Activated CD8-positive, alpha-beta T cell treated with anti-CD3 and anti-CD28 coated beads, Interleukin-2, amount 10 ng/mL, durations not matched to agents 7 days and 5 days (primary cell): ENCODE measurements around the gene SYNGR3. TPM values are rescaled to one million over a fixed set of nuclear protein-coding genes. Genes with fewer than 3 reads are reported as not detected.
A peak's percentile ranks its signal among the peaks of the same experiment; 100 is the strongest.
"Not testable (repeated sequence)": the region's sequence is repeated elsewhere in the genome, so short reads cannot be mapped to it uniquely, and the experiment has no call there.

Experiments used
- ATAC-seq: fragments of 150-1000 bp; cut with Tn5 transposase; one replicate; pipeline ENCODE4 v1.10.0; 2021; ENCODE audit warnings: moderate library complexity
- CTCF ChIA-PET: fragments of 350-600 bp; sonication (Branson Sonifier 250); formaldehyde crosslinking; loops from one replicate; lab custom pipeline; 2021; ENCODE audit warnings: antibody characterized with exemption; lab: Charles Lee
- POLR2A ChIA-PET: fragments of 350-600 bp; sonication (Branson Sonifier 250); formaldehyde crosslinking; loops from one replicate; lab custom pipeline; 2021; ENCODE audit warnings: antibody characterized with exemption; lab: Charles Lee
- DNase-seq: peaks from one replicate; pipeline ENCODE4 v3.0.0-alpha.2; 2020
- H3K27ac Mint-ChIP-seq: one replicate; pipeline ENCODE4 v1.8.0; 2021; ENCODE audit warnings: mild to moderate bottlenecking, mixed read lengths
- H3K27me3 Mint-ChIP-seq: one replicate; pipeline ENCODE4 v1.8.0; 2021; ENCODE audit warnings: low read depth, mixed read lengths
- H3K36me3 Mint-ChIP-seq: one replicate; pipeline ENCODE4 v1.8.0; 2021; ENCODE audit warnings: low read depth, mixed read lengths
- H3K4me1 Mint-ChIP-seq: one replicate; pipeline ENCODE4 v1.8.0; 2021; ENCODE audit warnings: low read depth, mixed read lengths
- H3K4me3 Mint-ChIP-seq: one replicate; pipeline ENCODE4 v1.8.0; 2021; ENCODE audit warnings: mild to moderate bottlenecking, mixed read lengths
- H3K9me3 Mint-ChIP-seq: one replicate; pipeline ENCODE4 v1.8.0; 2022; ENCODE audit warnings: mixed read lengths; ENCODE audit not compliant: insufficient read depth
- total RNA-seq, 2 experiments: library from RNA; stranded (reverse); gene quantifications; one replicate each; pipeline ENCODE4 v1.2.3, GENCODE V29; 2021

Gene SYNGR3
- total RNA-seq, 2 experiments from 2014 or later: 2.6 to 3.4 TPM

DNA sequence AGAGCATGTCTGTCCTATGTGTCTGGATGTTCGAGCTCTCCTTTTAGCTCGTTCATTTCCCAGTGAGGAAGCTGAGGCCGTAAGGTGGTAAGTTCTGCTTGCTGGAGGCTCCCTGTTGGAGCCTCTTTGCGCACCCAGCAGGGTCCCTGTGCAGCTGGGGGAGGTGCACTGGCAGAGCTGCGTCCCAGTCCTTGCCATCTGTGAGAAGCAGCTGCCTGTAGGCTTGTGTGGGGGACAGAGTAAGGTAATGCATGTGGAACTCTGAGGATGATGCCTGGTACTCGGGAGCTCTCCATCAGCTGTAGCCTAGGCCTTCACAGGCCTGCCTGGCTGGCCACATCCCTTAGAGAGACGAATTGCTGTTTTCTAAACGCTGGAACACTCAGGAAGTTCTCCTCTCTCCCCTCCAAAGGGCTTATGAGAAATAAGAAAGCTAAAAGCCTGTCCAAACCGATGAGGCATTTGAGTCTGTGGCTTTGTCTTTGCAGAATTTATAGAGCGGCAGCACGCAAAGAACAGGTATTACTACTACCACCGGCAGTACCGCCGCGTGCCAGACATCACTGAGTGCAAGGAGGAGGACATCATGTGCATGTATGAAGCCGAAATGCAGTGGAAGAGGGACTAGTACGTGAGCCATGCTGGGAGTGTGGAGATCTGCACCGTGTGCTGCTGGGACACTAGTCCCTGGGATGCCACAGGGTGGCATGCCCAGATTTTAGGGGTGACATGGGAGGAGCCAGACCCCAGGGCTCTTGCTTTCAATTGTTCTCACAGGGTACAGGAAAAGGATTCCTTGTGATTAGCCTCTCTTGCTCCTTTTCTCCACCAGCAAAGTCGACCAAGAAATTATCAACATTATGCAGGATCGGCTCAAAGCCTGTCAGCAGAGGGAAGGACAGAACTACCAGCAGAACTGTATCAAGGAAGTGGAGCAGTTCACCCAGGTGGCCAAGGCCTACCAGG is 28.8 kb upstream of the SYNGR3 start:
- Mint-ChIP-seq H3K27me3 (no peaks in the 10 kb centered on the region), H3K27ac (peak overlapping the region; percentile 95), H3K4me1 (peaks cover 50% of the 10 kb centered on the region), H3K9me3 (no peaks in the 10 kb centered on the region), H3K4me3 (peak overlapping the region; percentile 95), H3K36me3 (peaks cover 50% of the 10 kb centered on the region)
- ATAC-seq: no peak
- DNase-seq: peak; percentile 40
- ChIA-PET POLR2A (interaction anchor here (0.6 to 2.5 kb wide), 9 partner anchors 10 to 784 kb away, joined by 3 to 19 read pairs (median 3); partner anchors contain the start of genes MSRB1, TBL3 and TRAF7), CTCF (interaction anchor here (0.9 to 1.5 kb wide), 4 partner anchors 11 to 255 kb away, joined by 3 to 5 read pairs (median 4); partner anchors contain the start of genes MAPK8IP3, MSRB1 and TBL3)

DNA sequence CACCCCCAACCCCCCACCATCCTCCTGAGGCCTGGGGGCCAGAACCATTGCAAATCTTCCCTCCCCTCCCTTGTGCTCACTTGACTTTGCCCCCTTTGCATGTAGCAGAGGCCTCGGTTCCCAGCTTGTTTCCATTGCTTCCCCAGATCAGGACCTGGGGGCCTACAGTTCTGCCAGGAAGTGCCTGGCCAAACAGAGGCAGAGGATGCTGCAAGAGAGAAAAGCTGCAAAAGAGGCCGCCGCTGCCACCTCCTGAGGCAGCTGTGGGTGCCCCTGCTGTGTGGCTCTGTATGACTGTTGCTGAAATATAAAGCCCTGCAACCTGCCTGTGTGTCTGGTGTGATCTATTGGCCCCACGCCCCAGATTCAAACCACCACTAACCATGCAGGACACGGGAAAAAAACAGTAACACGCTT is 28.1 kb upstream of the SYNGR3 start:
- ATAC-seq (no peak), DNase-seq (peak; percentile 35)
- ChIA-PET POLR2A (interaction anchor here (0.6 to 1.3 kb wide), 4 partner anchors 9 to 783 kb away, joined by 3 to 6 read pairs (median 3); partner anchors contain the start of gene TRAF7), CTCF (interaction anchor here (0.9 to 1.3 kb wide), 2 partner anchors 10 to 256 kb away, joined by 3 to 4 read pairs; partner anchors contain the start of genes MAPK8IP3 and TBL3)
- Mint-ChIP-seq H3K36me3 (peaks cover 50% of the 10 kb centered on the region), H3K27ac (peak overlapping the region; percentile 95), H3K4me1 (peaks cover 51% of the 10 kb centered on the region), H3K4me3 (peak overlapping the region; percentile 96), H3K9me3 (no peaks in the 10 kb centered on the region), H3K27me3 (no peaks in the 10 kb centered on the region)

DNA sequence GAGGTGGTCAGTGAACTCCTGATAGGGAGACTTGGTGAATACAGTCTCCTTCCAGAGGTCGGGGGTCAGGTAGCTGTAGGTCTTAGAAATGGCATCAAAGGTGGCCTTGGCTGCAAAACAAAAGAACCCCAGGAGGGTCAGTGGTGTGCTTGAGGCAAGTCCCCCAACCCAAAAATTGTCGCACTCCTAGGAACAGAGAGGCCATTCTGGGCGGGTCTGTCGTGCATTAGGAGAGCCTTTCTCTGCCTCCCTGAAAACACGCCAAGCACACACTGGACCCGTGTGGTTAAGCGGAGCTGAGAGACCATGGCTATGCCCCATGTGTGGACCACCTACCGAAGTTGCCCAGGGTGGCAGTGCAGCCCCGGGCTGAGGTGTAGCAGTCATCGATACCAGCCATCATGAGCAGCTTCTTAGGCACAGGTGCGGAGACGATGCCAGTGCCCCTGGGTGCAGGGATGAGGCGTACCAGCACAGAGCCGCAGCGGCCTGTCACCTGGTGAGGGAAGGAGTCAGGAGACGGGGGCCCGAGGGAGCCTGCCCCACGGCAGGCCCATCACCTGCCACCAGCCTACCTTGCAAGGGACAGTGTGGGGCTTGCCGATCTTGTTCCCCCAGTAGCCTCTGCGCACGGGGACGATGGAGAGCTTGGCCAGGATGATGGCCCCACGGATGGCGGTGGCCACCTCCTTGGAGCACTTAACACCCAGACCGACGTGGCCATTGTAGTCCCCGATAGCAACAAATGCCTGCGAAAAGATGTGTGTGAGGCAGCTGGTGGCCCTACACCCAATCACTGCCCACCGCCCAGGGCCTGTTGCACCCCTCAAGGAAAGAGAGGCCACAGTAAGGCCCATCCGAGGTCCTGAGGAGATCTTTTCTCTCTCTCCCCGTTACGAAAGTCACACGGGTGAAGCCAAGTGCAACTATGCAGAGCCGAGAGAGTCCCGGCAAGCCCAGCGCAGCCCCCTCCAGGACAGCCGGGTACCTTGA is 27.3 kb upstream of the SYNGR3 start:
- not testable (repeated sequence) for H3K27me3 Mint-ChIP-seq, DNase-seq, ATAC-seq, H3K9me3 Mint-ChIP-seq
- H3K4me1 Mint-ChIP-seq: peaks cover 51% of the 10 kb centered on the region
- peak overlapping the region; percentile 96 for H3K4me3 Mint-ChIP-seq
- H3K36me3 Mint-ChIP-seq: peaks cover 50% of the 10 kb centered on the region
- POLR2A ChIA-PET: interaction anchor here (1.1 to 4.3 kb wide), 4 partner anchors 9 to 193 kb away, joined by 3 to 44 read pairs (median 6); partner anchors contain the start of genes SYNGR3, TBL3 and TRAF7
- CTCF ChIA-PET: interaction anchor here (1.3 kb wide), 1 partner anchor 256 kb away, joined by 4 read pairs; the partner anchor contains the start of gene MAPK8IP3
- H3K27ac Mint-ChIP-seq: peak overlapping the region; percentile 95

DNA sequence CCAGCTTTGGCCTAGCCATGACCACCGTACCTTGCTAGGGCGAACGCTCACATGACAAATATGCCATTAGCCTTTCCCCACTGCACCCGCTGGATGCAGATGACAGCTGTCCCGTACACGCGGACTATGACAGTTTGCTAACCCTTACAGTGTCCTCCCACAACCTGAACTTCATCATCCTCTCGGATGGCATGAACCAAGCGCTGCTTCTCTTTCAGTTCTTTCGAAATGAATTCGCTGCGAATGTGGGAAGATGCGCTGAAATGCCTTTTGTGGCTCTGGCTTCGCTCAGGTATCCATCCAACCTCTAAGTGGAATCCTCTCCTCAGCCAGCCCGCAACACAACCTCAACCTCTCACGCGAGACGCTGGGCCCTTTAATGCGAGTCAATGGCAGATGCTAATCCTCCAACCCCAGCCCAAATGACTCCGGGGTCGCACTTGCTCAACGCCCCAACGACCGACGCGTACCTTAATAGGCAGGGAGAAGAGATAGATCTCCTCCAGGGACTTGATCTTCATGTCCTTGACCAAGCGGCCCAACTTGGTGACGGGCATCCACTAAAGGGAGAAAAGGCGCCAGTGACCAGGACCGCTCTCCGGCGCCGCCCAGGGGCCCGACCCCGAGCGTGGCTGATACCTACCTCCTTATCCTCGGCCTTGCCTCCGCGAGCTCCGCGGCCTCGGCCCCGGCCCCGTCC is 25.8 kb upstream of the SYNGR3 start:
- CTCF ChIA-PET: interaction anchor here (0.6 to 1.9 kb wide), 3 partner anchors 20 to 40 kb away, joined by 3 to 6 read pairs (median 4); partner anchors contain the start of genes GFER and MSRB1
- Mint-ChIP-seq H3K4me1 (peaks cover 49% of the 10 kb centered on the region), H3K4me3 (peak overlapping the region; percentile 96), H3K27me3 (no peaks in the 10 kb centered on the region), H3K27ac (peak overlapping the region; percentile 95), H3K9me3 (no peaks in the 10 kb centered on the region), H3K36me3 (peaks cover 50% of the 10 kb centered on the region)
- ATAC-seq (peak; percentile 9), DNase-seq (peak; percentile 59)
- POLR2A ChIA-PET: interaction anchor here (0.6 to 4.3 kb wide), 24 partner anchors 8 to 1375 kb away, joined by 3 to 44 read pairs (median 6); partner anchors contain the start of genes FAHD1, GFER, HAGH and KCTD5

DNA sequence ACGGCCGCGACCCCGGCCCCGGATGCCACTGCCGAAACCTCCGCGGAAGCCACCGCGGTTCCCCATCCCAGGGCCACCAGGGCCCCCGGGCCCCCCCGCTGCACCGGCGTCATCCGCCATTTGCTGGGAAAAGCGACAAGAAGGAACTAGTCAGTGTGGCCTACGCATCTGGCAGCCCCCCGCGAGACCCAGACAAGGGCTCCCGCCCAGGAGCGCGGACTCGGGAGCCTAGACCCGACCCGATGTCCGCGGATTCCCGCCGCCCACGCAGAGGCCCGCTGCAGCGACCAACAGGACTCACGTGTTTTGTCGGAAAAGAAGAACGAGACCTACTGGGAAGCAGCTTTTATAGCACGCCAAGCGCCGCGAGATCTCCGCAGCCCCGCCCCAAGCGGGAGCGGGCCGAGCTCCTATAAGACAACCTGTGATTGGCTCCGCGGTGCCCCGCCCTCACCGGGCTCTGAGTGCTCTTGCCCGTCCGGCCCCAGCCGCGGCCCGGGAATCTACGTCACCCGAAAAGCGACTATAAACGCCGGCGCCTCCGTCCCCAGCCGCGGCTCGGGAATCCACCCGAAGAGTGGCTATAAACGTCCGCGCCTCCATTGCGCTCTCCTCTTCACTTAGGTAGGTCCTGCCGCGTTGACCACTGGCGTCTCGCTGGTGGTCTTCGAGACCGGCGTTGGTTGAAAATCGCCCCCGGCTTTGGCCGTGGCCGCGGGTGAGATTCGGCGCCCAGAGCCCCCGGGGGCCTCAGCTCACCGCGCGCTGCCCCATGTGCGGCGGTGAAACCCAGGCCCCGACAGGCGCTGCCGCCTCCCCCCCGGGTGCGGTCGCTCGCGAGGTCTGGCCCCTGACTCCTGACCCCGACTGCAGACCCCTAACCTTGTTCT is 25.0 kb upstream of the SYNGR3 start, which contains the start of gene RPS2:
Gene RPS2 (minus strand): TSS at position 321 of the 890 bp plus-strand sequence. CDS start 201 bp downstream, at position 120.
- ATAC-seq (peak; percentile 83), DNase-seq (peak; percentile 99)
- H3K4me3 Mint-ChIP-seq: peak within 1 kb of the TSS; percentile 96
- H3K36me3 Mint-ChIP-seq: peaks cover 50% of the 10 kb centered on the region
- peaks cover 47% of the 10 kb centered on the region for H3K4me1 Mint-ChIP-seq
- H3K27me3 Mint-ChIP-seq: no peaks in the 10 kb centered on the region
- POLR2A ChIA-PET: interaction anchor here (0.6 to 4.3 kb wide), 29 partner anchors 9 to 1376 kb away, joined by 3 to 44 read pairs (median 5); partner anchors contain the start of genes FAHD1, GFER, HAGH and KCTD5
- CTCF ChIA-PET: interaction anchor here (0.6 to 1.9 kb wide), 4 partner anchors 19 to 101 kb away, joined by 3 to 6 read pairs (median 4); partner anchors contain the start of genes GFER and MSRB1
- no peaks in the 10 kb centered on the region for H3K9me3 Mint-ChIP-seq
- H3K27ac Mint-ChIP-seq: peak within 1 kb of the TSS; percentile 96

DNA sequence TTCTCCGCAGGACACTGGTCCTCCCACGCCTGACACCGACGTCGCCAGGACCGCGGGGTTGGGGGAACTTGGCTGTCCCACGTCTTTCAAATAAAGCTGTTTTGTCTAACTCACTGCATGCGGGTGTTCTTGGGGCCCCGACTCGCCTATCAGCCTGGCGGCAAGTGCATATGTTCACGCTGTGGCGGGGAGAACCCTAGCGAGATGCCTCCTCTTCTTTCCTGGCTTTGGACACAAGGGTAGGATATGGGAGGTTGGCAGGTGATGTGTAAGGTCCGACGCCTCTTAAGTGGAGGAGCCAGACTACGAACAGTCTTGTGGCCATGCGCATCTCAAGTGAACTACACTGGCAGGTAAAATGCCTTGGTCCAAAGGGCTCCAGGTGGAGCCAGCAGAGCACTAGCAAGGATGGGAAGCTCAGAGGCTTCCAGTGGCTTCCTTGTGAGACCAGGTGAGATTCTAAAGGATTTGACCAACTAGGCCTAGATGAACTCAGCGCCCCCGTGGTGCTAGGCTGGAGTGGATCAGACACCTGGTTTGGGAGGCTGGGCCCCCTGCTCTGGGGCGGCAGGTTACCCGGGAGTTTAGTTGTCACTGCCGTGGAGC is 24.3 kb upstream of the SYNGR3 start:
- ATAC-seq (peak; percentile 4), DNase-seq (no peak)
- no peaks in the 10 kb centered on the region for H3K27me3 Mint-ChIP-seq
- peaks cover 46% of the 10 kb centered on the region for H3K36me3 Mint-ChIP-seq
- POLR2A ChIA-PET: interaction anchor here (0.6 to 4.3 kb wide), 22 partner anchors 11 to 545 kb away, joined by 3 to 44 read pairs (median 6); partner anchors contain the start of genes FAHD1, GFER, MAPK8IP3 and MLST8
- H3K27ac Mint-ChIP-seq: peak overlapping the region; percentile 96
- CTCF ChIA-PET: interaction anchor here (0.7 to 1.7 kb wide), 4 partner anchors 18 to 102 kb away, joined by 3 to 4 read pairs (median 4); partner anchors contain the start of gene GFER
- H3K9me3 Mint-ChIP-seq: no peaks in the 10 kb centered on the region
- H3K4me1 Mint-ChIP-seq: peaks cover 44% of the 10 kb centered on the region
- H3K4me3 Mint-ChIP-seq: peak overlapping the region; percentile 96

DNA sequence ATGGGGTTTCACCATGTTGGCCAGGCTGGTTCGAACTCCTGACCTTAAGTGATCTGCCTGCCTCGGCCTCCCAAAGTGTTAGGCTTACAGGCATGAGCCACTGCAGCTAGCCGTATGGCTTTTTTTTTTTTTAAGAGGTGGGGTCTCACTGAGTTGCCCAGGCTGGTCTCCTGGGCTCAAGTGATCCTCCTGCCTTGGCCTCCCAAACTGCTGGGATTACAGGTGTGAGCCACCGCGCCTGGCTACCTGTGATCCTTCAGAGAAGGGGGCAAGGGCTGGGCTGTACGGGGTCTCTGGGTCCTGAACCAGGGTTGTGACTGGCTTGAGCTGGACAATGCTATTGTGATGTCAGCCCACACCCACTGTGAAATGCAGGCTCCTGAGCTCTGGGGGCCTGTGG is 23.3 kb upstream of the SYNGR3 start, which contains the start of gene RNF151:
Gene RNF151 (plus strand): TSS at position 397 of the 400 bp plus-strand sequence. CDS start 26 bp downstream, outside the sequence.
- H3K9me3 Mint-ChIP-seq: no peaks in the 10 kb centered on the region
- no peaks in the 10 kb centered on the region for H3K27me3 Mint-ChIP-seq
- POLR2A ChIA-PET: interaction anchor here (1.1 to 4.3 kb wide), 5 partner anchors 10 to 139 kb away, joined by 3 to 44 read pairs (median 14); partner anchors contain the start of genes FAHD1, MSRB1 and SYNGR3
- ATAC-seq: no peak
- CTCF ChIA-PET: interaction anchor here (1.1 to 1.7 kb wide), 2 partner anchors 18 to 37 kb away, joined by 4 read pairs; partner anchors contain the start of gene GFER
- H3K36me3 Mint-ChIP-seq: peaks cover 36% of the 10 kb centered on the region
- H3K27ac Mint-ChIP-seq: peak within 1 kb of the TSS; percentile 96
- H3K4me1 Mint-ChIP-seq: peaks cover 42% of the 10 kb centered on the region
- DNase-seq: no peak
- H3K4me3 Mint-ChIP-seq: peak within 1 kb of the TSS; percentile 96

DNA sequence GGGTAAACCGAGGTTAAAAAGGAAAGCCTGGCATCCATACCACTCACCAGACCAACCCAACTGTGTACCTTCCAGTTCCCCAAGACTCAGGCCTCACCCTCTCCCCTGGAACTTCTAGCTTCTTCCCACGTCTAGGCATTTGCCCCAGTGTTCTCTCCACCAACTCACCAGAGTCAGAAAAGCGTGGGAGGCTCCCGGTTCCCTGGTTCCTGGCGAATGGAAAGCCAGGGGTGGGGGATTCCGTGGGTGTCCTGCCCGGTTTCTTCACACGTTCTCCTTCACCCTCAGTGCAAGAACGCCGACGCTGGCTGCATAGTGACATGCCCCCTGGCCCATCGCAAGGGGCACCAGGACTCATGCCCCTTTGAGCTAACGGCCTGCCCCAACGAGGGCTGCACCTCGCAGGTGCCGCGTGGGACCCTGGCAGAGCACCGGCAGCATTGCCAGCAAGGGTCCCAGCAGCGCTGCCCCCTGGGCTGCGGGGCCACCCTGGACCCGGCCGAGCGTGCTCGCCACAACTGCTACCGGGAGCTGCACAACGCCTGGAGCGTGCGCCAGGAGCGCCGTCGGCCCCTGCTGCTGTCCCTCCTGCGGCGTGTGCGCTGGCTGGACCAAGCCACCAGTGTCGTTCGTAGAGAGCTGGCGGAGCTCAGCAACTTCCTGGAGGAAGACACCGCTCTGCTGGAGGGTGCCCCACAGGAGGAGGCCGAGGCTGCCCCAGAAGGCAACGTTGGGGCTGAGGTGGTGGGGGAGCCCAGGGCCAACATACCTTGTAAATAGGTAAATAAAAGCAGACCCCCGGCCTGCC is 21.4 kb upstream of the SYNGR3 start:
- Mint-ChIP-seq H3K27ac (no peak overlapping the region), H3K9me3 (no peaks in the 10 kb centered on the region), H3K4me3 (no peak overlapping the region), H3K36me3 (peaks cover 18% of the 10 kb centered on the region), H3K4me1 (peaks cover 41% of the 10 kb centered on the region), H3K27me3 (no peaks in the 10 kb centered on the region)
- no peak for ATAC-seq
- DNase-seq: no peak
- ChIA-PET POLR2A (no interaction called here), CTCF (no interaction called here)
